Activated T-helper 1 cell treated with anti-CD3 and anti-CD28 coated beads, Interleukin-12 subunit alpha, Interleukin-12 subunit beta, Interleukin-2, Interleukin-4 antibody, amounts not matched to agents 30 ng/mL and 10 ng/mL and 1 ng/mL, durations not matched to agents 14 hours and 24 hours and 36 hours (primary cell): ENCODE results near the gene ANGPTL7. TPM values are rescaled to one million over a fixed set of nuclear protein-coding genes. Genes with fewer than 3 reads are reported as not detected.
"Not testable (repeated sequence)": the region's sequence is repeated elsewhere in the genome, so short reads cannot be mapped to it uniquely, and the experiment has no call there.

ENCODE experiments used
- DNase-seq: peaks from one replicate; pipeline ENCODE4 v3.0.0; 2021; ENCODE audit warnings: low spot score
- H3K27ac Mint-ChIP-seq: one replicate; pipeline ENCODE4 v1.8.0; 2021; ENCODE audit warnings: mild to moderate bottlenecking, mixed read lengths
- H3K27me3 Mint-ChIP-seq: one replicate; pipeline ENCODE4 v1.8.0; 2022; ENCODE audit warnings: mild to moderate bottlenecking, moderate library complexity, mixed read lengths; ENCODE audit not compliant: insufficient read depth
- H3K36me3 Mint-ChIP-seq: one replicate; pipeline ENCODE4 v1.8.0; 2021; ENCODE audit warnings: low read depth, mixed read lengths
- H3K4me1 Mint-ChIP-seq: one replicate; pipeline ENCODE4 v1.8.0; 2021; ENCODE audit warnings: low read depth, mixed read lengths
- H3K4me3 Mint-ChIP-seq: one replicate; pipeline ENCODE4 v1.8.0; 2021; ENCODE audit warnings: mild to moderate bottlenecking, moderate library complexity, mixed read lengths
- H3K9me3 Mint-ChIP-seq: one replicate; pipeline ENCODE4 v1.8.0; 2021; ENCODE audit warnings: mixed read lengths
- intact Hi-C: fragments of 100-400 bp; cut with micrococcal nuclease; formaldehyde crosslinking; loops from one replicate; pipeline ENCODE4 v1.15.1; 2024
- total RNA-seq: library from RNA; stranded (reverse); gene quantifications from 2 replicates; pipeline ENCODE4 v1.2.3, GENCODE V29; 2022

ANGPTL7 gene
- total RNA-seq, 1 donor from 2014 or later = not detected

GRCh38 chr1:11156441-11156840 lies 32.7 kb upstream of the ANGPTL7 start:
- H3K27me3 Mint-ChIP-seq = no peaks in the 10 kb centered on the region

GRCh38 chr1:11156963-11157362 lies 32.2 kb upstream of the ANGPTL7 start:
- H3K4me3 Mint-ChIP-seq = no peak overlapping the region
- H3K27me3 Mint-ChIP-seq = no peaks in the 10 kb centered on the region
- intact Hi-C loops = no loop called here
- H3K27ac Mint-ChIP-seq = peak overlapping the region; percentile 62
- H3K4me1 Mint-ChIP-seq = peaks cover 24% of the 10 kb centered on the region
- no peak for DNase-seq
- H3K9me3 Mint-ChIP-seq = no peaks in the 10 kb centered on the region
- peaks cover 23% of the 10 kb centered on the region for H3K36me3 Mint-ChIP-seq

More at GRCh38 chr1:11156441-11156840, 32.7 kb upstream of the ANGPTL7 start:
- H3K36me3 Mint-ChIP-seq = peaks cover 23% of the 10 kb centered on the region
- no peak overlapping the region for H3K4me3 Mint-ChIP-seq
- H3K27ac Mint-ChIP-seq = peak overlapping the region; percentile 26
- intact Hi-C loops = no loop called here
- no peak for DNase-seq
- no peaks in the 10 kb centered on the region for H3K9me3 Mint-ChIP-seq
- peaks cover 24% of the 10 kb centered on the region for H3K4me1 Mint-ChIP-seq

- Mint-ChIP-seq H3K4me1 (peaks cover 24% of the 10 kb centered on the region), H3K27me3 (no peaks in the 10 kb centered on the region), H3K36me3 (peaks cover 24% of the 10 kb centered on the region), H3K4me3 (no peak overlapping the region), H3K27ac (peak overlapping the region; percentile 62), H3K9me3 (no peaks in the 10 kb centered on the region)
- intact Hi-C loops = no loop called here
- no peak for DNase-seq
These were observed 31.8 kb upstream of the ANGPTL7 start for GRCh38 chr1:11157394-11157793.

DNA sequence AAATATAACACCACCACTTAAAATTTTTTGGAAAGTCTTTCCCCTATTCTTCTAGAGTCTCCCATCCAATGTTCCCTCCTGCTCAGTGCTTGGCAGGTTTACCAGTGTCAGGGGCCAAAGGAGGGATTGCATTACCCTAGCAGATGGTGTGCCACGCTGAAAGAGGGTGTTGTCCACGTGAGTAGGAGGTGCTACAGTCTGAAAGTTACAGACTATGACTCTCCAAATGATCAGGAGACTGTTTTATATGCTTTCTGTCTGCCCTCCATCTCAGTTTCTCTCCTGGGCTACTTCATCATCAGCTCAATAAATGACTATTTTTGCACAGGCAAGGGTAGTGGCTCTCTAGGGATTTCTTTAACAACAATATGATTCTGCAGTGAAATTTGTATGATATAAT lies 31.3 kb upstream of the ANGPTL7 start:
- Mint-ChIP-seq H3K9me3 (no peaks in the 10 kb centered on the region), H3K27me3 (no peaks in the 10 kb centered on the region), H3K4me3 (no peak overlapping the region), H3K27ac (peak overlapping the region; percentile 6), H3K4me1 (peaks cover 24% of the 10 kb centered on the region), H3K36me3 (peaks cover 21% of the 10 kb centered on the region)
- DNase-seq = no peak
- intact Hi-C loops = no loop called here

DNA sequence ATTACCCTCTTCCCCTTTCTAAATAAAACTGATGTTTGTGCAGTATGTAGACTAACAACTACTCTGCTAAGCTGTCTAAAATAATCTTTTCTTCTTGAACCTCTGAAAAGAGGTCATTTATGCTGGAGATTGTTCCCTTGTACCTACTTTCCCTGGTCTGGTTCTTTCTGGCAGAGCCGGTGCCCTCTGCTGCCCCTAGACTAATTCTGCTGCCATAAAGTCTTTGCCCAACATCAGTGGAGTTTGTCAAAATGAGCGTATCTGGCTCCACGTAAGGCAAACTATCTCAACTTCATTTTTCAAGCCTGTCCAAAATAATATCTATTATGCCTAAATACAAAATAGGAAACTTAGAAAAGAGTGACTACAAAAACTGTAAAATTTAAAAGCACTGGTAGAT lies 30.9 kb upstream of the ANGPTL7 start:
- Mint-ChIP-seq H3K4me3 (no peak overlapping the region), H3K27ac (peak overlapping the region; percentile 6)

DNA sequence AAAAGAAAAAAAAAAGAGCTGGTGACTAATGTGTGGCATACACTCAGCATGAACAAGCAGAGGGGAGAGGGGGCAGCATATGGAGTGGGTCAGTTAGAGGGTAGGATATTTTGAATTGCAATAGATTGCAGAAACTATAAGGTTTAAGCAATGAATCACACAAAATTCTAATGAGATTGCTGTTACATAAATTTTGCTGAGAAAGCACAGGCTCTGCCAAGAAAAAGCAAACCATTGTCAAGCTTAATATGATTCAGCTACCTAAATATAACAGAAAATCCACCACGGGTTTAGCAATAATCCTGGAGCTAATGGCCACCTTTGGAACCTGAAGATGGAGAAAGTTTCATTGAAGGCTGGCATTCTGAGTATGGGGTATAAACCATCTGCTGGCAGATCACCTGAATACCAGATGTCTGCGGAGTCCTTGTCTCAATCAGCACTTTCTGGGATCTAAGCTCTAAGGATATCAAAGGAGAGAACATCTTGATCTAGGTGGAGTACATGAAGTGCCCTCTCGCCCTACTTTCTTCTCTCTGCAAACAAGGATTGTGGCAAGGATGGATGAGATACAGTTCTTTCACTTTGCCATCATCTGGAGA lies 30.3 kb upstream of the ANGPTL7 start:
- H3K36me3 Mint-ChIP-seq = peaks cover 19% of the 10 kb centered on the region
- H3K27ac Mint-ChIP-seq = no peak overlapping the region
- no peak overlapping the region for H3K4me3 Mint-ChIP-seq
- no peaks in the 10 kb centered on the region for H3K27me3 Mint-ChIP-seq
- no peaks in the 10 kb centered on the region for H3K9me3 Mint-ChIP-seq
- peaks cover 24% of the 10 kb centered on the region for H3K4me1 Mint-ChIP-seq
- DNase-seq = no peak
- intact Hi-C loops = no loop called here

More for the DNA sequence above, 30.9 kb upstream of the ANGPTL7 start:
- Mint-ChIP-seq H3K4me1 (peaks cover 24% of the 10 kb centered on the region), H3K9me3 (no peaks in the 10 kb centered on the region), H3K27me3 (no peaks in the 10 kb centered on the region), H3K36me3 (peaks cover 18% of the 10 kb centered on the region)
- intact Hi-C loops = no loop called here
- no peak for DNase-seq

DNA sequence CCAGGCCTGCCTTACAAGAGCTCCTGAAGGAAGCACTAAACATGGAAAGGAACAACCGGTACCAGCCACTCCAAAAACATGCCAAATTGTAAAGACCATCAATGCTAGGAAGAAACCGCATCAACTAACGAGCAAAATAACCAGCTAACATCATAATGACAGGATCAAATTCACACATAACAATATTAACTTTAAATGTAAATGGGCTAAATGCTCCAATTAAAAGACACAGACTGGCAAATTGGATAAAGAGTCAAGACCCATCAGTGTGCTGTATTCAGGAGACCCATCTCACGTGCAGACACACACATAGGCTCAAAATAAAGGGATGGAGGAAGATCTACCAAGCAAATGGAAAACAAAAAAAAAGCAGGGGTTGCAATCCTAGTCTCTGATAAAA lies 26.4 kb upstream of the ANGPTL7 start:
- H3K36me3 Mint-ChIP-seq = peaks cover 21% of the 10 kb centered on the region
- H3K4me1 Mint-ChIP-seq, intact Hi-C loops, H3K27me3 Mint-ChIP-seq, H3K4me3 Mint-ChIP-seq, H3K27ac Mint-ChIP-seq, H3K9me3 Mint-ChIP-seq, DNase-seq: not testable (repeated sequence)

GRCh38 chr1:11166744-11167143 lies 22.4 kb upstream of the ANGPTL7 start:
- H3K9me3 Mint-ChIP-seq, H3K27me3 Mint-ChIP-seq, H3K4me1 Mint-ChIP-seq, H3K4me3 Mint-ChIP-seq, H3K27ac Mint-ChIP-seq, intact Hi-C loops, DNase-seq: not testable (repeated sequence)
- H3K36me3 Mint-ChIP-seq = peaks cover 18% of the 10 kb centered on the region

DNA sequence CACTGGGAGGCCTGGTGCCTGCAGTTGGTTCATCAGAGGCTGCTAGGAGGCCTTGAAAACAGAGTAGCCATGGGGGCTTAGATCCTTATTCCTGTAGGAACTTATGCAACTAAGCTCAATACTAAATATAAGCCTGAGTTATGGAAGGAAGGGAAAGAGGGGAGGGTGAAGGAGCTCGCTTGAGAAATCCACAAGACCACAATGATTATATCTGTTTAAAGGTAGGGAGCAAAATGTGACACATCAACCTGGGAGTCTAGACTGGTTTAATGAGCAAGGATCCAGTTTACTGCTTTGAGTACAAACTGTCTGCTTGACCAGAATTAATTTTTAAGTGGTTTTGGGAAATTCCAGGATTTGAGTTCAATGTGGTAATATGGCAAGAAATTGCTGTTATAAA lies 20.4 kb upstream of the ANGPTL7 start:
- Mint-ChIP-seq H3K9me3 (no peaks in the 10 kb centered on the region), H3K4me3 (no peak overlapping the region), H3K27ac (peak overlapping the region; percentile 8), H3K27me3 (no peaks in the 10 kb centered on the region), H3K36me3 (peaks cover 15% of the 10 kb centered on the region), H3K4me1 (no peaks in the 10 kb centered on the region)
- no peak for DNase-seq
- intact Hi-C loops = no loop called here

DNA sequence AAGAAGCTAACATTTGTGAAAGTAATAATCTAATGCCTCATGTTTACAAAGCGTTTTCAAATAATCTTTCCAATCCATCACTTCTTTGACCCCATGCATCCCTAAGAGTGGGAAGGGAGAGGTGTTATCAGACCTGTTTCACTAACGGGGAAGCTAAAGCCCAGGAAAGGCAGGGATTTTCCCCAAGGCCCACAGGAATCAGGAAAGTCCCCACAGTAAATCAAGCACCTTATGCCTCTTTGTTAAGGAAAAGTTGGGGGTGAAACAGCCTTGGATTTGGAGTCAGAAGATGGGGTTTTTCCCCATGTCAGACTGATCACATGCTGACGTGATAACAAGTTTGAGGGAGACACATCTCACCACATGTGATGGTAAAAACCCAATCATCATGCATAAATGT lies 20.0 kb upstream of the ANGPTL7 start:
- Mint-ChIP-seq H3K4me3 (no peak overlapping the region), H3K4me1 (no peaks in the 10 kb centered on the region), H3K27me3 (no peaks in the 10 kb centered on the region), H3K27ac (no peak overlapping the region), H3K36me3 (peaks cover 15% of the 10 kb centered on the region), H3K9me3 (no peaks in the 10 kb centered on the region)
- DNase-seq = no peak
- intact Hi-C loops = no loop called here

DNA sequence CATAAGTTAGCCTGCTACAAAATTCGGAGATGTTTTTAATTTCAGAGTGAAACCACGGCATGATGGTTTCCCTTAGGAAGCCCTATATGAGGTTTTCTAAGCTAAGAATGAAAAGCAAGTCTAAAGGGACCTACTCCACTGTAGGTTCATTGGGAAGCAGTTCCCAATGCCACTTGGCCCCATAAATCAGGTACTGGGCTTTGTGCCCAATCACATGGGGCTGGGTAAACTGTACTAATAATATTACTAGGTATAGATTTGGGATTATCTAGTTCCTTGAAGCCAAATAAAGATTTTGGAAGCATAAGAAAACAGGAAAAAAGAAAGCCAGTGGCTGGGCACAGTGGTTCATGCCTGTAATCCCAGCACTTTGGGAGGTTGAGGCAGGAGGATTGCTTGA lies 19.1 kb upstream of the ANGPTL7 start:
- intact Hi-C loops = no loop called here
- H3K4me1 Mint-ChIP-seq = no peaks in the 10 kb centered on the region
- peaks cover 15% of the 10 kb centered on the region for H3K36me3 Mint-ChIP-seq
- no peak for DNase-seq
- H3K4me3 Mint-ChIP-seq = no peak overlapping the region
- no peaks in the 10 kb centered on the region for H3K27me3 Mint-ChIP-seq
- no peak overlapping the region for H3K27ac Mint-ChIP-seq
- H3K9me3 Mint-ChIP-seq = no peaks in the 10 kb centered on the region

- no peak overlapping the region for H3K4me3 Mint-ChIP-seq
- H3K4me1 Mint-ChIP-seq = no peaks in the 10 kb centered on the region
- DNase-seq = no peak
- intact Hi-C loops = no loop called here
- no peaks in the 10 kb centered on the region for H3K9me3 Mint-ChIP-seq
- H3K27me3 Mint-ChIP-seq = no peaks in the 10 kb centered on the region
- H3K36me3 Mint-ChIP-seq = peaks cover 4% of the 10 kb centered on the region
- H3K27ac Mint-ChIP-seq = no peak overlapping the region
These were observed 14.8 kb upstream of the ANGPTL7 start for GRCh38 chr1:11174261-11174942.

GRCh38 chr1:11175461-11175860 lies 13.7 kb upstream of the ANGPTL7 start:
- no peak overlapping the region for H3K4me3 Mint-ChIP-seq
- H3K36me3 Mint-ChIP-seq = peaks cover 6% of the 10 kb centered on the region
- H3K27me3 Mint-ChIP-seq = no peaks in the 10 kb centered on the region
- H3K4me1 Mint-ChIP-seq = no peaks in the 10 kb centered on the region
- H3K27ac Mint-ChIP-seq = no peak overlapping the region
- intact Hi-C loops = no loop called here
- no peaks in the 10 kb centered on the region for H3K9me3 Mint-ChIP-seq
- no peak for DNase-seq
